HUDEP-2 (cell line): ENCODE measurements around the gene XK.
"Not testable (repeated sequence)": the region's sequence is repeated elsewhere in the genome, so short reads cannot be mapped to it uniquely, and the experiment has no call there.

Experiments used
- DNase-seq, 76 experiments: peaks; one replicate each; lab custom pipeline; 2025; ENCODE audit not compliant: unreplicated experiment in 76 of 76; lab: John Stamatoyannopoulos, UW

The XK gene

DNA sequence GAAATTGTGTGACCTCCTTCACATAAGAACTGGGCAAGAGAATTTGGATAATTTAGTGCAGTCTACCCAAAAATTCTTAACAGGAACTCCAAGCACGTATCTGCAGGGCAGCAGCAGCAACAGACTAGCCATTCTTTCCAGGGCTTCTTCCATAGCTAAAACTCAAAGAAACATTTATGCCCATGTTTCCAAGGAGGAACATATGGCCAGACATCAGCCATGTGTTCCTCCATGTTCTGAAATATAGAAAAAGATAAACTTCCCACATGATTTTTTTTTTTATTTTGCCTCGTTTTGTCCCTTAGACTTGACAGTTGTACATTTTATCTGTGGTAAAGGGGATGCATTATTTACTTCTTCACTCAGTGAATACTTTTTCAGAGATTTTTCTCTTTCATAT lies 66.7 kb downstream of the XK start:
- DNase-seq: no peak

DNA sequence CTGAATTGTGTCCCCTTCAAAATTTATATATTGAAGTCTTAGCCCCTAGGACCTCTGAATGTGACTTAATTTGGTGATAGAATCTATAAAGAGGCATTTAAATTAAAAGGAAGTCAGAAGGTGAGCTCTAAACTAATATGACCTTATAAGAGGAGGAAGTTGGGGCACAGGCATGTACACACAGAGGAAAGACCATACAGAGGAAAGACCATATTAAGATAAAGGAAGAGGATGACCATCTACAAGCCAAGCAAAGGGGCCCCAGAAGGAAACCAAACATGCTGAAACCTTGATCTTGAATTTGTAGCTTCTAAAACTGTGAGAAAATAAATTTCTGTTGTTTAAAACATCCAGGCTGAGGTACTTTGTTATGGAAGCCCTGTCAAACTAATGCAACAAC lies 67.3 kb downstream of the XK start:
- no peak for DNase-seq

DNA sequence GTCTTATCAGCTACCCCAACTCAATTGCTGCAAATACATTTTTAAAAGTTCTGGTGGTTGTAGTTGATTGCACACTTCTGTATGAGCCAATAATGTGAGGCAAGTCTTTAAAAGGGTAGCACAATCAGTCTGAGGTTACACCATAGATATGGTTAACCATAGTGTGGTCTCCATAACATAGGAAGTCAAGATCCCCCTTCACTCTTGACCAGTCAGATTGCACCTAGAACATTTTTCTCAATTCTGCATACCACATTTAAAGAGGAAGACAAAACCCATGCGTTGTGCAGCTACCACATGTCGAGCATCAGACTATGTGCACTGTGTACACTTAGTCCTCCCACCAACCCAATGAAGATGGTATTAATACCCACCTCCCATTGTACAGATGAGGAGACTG lies 67.8 kb downstream of the XK start:
- no peak for DNase-seq

DNA sequence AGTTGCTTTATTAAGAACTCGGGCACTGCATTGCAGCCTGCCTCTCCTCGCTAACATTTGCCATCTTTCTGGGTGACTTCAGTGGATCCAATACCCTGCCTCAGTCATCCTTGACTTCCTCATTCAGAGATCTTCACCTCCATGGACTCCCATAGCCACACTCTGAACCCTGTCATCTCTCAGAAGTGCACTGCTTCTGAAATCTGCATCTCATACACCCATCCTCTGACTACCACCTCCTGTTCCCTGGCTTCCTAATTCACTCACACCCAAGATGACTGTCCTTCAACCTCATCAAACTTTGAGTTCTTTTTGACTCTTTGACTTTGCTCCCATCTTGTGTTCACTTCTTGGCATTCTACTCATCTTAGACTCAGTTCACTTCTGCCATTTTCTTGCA lies 68.9 kb downstream of the XK start:
- no peak for DNase-seq

DNA sequence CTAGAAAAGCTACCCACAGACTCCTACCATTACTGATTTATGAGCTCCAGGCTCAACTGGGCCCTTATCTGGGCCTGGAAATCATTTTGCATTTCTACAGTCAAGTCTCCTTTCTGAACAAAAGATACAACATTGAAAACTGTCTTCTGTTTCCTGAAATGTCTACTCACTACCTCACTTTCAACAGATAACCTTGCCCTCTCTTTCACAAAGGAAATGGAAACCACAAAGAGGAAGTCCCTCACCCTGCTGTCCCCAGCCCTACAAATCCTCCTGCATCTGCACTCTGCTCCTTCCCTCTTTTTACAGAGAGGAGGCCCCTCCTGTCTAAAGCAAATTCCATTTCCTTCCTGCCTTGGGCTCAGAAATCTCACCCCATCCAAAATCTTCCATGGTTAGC lies 69.4 kb downstream of the XK start:
- DNase-seq: peak in 11 of 76 experiments; percentile 0 to 21 (median 5)

DNA sequence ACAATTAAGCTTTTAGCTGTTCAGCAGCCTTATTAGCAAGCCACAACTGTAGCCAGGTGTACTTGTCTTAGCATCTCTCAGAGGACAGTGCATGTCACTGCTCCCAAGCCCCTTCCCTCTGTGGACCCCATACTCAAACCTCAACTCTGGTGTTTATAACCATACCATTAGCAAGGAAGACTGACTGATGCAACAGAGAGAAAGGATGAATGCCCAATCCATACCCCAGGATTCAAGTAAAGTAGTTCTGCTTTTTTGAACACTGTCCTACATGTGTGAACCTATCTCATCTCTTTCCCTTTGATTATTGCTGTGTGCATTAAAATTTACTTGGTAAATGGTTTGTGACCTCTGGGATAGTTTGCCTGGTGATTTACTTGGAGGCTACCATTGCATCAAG lies 71.5 kb downstream of the XK start:
- DNase-seq: no peak

DNA sequence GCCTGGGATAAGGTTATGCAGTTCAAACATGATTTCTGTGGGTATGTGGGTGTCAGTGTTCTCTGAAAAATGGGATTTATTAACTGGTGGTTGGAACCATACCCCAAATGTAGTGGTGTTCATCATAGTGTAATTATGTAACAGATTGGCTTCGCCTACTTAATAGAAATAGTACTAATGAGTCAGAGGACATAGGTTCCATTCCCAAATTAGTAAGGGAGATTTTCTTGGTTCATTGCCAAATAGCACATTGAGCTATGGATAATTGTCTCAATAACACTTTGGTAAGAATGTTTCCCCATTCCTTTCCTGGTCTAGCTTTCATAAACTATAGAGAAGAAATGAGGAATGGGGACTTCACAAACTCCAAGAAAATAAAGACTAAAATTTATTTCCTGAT lies 73.8 kb downstream of the XK start:
- DNase-seq: no peak

DNA sequence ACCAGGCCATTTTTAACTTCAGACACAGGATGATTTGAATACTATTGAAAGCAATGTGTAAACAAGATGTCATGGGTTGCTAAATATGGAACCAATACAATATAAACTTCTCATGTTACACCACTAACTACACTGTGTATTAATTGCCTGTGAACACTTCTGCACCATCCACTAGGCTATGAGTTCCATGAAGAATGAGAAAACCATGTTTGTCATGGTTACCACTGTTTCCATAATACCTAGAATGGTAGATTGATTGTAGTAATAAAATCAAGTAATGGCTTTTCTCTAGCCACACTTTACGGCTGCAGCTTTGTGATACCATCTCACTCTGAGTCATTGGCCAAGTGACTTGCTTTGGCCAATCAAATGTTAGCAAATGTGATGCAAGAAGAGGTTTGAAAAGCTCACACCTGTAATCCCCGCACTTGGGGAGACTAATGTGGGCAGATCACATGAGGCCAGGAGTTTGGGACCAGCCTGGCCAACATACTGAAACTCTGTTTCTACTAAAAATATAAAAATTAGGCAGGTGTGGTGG lies 74.4 kb downstream of the XK start:
- no peak for DNase-seq

DNA sequence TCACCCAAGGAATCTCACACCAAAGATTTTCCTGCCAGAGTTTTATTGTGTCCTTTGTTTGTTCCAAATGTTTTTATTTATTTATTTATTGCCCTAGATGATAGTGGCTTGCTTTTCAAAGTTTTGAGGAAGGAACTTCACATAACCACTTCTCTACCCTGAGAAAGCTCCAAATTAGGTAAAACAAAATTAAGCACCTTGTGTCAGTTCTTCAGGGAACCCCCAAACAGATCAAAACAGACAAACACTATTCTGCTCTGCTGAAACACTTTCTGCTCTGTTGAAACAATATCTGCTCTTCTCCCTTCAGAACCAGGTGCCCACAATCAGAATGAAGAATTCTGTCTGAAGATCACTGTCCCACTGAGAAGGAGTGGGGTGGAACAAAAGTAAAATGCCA lies 77.8 kb downstream of the XK start:
- no peak for DNase-seq

DNA sequence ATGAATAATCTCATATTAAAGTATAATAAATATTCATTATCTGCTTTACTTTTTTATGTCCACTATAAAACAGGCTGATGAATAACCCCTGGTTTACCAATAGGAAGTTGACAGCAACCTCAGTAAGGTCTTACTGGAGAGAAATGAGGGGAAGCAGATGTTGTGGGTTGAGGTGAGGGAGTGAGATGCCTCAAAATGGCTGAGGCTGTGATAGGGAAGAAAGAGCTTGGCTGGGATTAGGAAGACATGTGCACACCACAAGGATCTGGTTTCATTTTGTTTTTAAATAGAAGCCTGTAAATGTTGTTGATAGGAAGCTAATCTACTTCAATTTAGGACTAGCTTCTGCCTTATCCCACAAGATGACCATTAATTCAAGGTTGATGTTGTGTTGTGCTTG lies 79.9 kb downstream of the XK start:
- DNase-seq: no peak

DNA sequence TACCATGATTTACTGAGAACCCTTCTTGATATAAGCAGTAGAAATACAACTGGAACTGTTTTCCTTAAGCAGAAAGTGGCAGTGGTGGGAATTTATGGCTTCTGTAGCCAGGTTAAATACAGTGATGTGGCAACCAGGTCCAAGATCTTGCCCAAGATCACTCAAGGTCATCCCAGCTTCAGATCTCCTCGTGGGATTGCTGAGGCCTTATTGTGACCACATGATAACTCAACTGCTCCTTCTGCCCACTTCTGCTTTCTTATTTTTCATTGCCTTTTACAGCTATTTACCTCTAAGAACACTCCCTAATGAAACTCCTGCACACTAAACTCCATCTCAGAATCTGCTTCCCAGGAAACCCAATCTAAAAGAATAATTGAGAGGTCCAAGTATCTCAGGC lies 81.8 kb downstream of the XK start:
- DNase-seq: no peak

DNA sequence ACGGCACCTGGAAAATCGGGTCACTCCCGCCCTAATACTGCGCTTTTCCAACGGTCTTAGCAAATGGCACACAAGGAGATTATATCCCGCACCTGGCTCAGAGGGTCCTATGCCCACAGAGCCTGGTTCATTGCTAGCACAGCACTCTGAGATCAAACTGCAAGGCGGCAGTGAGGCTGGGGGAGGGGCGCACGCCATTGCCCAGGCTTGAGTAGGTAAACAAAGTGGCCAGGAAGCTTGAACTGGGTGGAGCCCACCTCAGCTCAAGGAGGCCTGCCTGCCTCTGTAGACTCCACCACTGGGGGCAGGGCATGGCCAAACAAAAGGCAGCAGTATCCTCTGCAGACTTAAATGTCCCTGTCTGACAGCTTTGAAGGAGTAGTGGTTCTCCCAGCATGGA lies 83.3 kb downstream of the XK start:
- DNase-seq: not testable (repeated sequence)

DNA sequence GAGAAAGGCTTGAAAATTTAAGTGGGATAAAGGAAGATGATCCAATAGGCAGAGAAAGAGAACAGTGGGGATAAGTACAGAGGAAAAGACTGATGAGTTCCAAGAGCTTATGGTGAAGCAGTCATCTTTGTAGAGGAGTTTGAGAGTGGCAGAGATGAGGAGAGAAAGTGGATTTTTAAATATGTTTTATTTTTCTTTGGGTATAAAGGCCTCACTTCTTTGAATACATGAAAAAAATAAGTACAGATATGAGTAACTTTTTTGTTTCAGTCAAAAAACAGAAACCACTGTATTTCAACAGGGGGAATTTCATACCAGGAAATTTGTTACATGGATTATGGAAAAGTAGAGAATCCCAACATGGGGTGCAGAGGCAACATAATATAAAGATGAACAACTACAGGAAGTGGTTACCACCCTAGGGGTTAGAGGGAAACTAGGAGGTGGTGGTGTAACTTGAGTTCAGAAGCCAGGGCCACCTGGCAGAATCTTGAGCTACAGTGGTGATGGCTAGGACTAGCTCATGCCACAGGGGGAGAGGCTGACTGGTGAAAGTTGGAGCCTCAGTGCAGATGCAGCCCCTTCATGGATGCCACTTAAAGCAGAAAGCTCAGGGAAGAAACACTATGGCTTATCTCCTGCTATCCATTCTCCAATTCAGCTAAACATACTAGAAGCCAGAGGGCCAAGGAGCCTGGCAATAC lies 90.8 kb downstream of the XK start:
- no peak for DNase-seq

DNA sequence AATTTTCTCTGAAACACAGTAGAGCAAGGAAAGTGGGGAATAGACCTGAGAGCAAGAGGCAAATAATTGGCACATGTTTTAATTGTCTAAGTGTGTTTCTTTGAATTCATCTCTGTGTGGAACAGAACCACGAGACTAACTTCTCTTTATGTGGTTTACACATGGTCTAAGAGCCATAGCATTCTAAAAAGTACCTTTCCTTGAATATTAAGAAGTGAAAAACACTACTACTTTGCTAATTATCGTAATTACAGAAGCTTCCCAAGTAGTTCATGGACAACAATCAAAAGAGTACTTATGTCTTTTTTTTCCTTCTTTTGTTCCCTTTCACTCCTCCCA lies 91.4 kb downstream of the XK start:
- no peak for DNase-seq

DNA sequence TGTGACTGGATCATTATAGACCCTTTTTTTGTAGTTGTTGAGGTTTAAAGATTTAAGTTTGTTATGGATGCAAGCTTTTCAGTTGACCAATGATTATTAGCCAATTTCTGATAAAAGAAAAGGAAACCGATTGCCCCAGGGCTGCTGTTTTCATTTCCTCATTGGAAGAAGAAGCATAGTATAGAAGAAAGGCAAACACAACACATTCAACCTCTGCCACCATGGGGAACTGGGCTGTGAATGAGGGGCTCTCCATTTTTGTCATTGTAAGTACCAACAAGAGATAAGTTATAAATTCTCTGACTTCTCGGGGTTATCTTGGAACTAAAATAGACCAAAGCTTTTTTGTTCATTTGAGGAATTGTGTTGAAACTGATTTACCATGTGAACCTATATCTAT lies 94.3 kb downstream of the XK start, which contains the start of gene CYBB:
CYBB (plus strand) TSS at position 203 of the 400 bp plus-strand sequence; CDS start at position 222, 19 bp downstream.
- DNase-seq: no peak

DNA sequence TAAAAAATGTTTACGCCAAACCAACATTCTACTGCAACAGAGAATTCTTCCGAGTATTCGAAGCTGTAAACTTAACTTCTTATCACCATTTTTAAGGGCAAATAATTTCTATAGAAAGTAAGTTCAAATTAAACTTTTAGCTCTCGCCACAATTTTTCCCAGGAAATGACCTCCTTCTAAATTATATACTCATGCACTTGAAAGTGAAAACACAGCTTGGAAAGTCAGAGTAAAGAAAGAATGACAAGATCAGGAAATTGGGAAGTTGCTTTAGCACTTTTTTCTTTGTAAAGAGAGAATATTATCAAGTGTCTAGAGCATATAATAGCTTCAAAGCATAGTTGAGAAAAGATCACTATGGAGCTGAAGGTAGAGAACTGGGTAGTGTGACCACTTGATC lies 95.5 kb downstream of the XK start:
- DNase-seq: no peak
